Inflammatory macrophage (primary cell): Measurements from ENCODE around the gene RELL2.
"Not testable (repeated sequence)": the region's sequence is repeated elsewhere in the genome, so short reads cannot be mapped to it uniquely, and the experiment has no call there.

ENCODE experiments used
- DNase-seq, 2 donors: peaks; one replicate each; pipeline ENCODE4 v3.0.0-alpha.2; 2020 to 2022
- total RNA-seq, 18 experiments: gene quantifications; one replicate each; lab custom pipeline; 2026; ENCODE audit warnings: mixed read lengths in 6 of 18, inconsistent platforms in 2 of 18; lab: John Stamatoyannopoulos, UW

Gene RELL2, protein sequence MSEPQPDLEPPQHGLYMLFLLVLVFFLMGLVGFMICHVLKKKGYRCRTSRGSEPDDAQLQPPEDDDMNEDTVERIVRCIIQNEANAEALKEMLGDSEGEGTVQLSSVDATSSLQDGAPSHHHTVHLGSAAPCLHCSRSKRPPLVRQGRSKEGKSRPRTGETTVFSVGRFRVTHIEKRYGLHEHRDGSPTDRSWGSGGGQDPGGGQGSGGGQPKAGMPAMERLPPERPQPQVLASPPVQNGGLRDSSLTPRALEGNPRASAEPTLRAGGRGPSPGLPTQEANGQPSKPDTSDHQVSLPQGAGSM
- total RNA-seq: 2.1 to 25.1 (median 8.4) reads per million in 18 experiments

GRCh38 chr5:141636413-141637122, at the start of gene RELL2, which contains the start of gene HDAC3:
RELL2 (plus strand) TSS chr5:141636997; CDS start chr5:141638226, 1,229 bp downstream.
HDAC3 (minus strand) TSS chr5:141636849; CDS start chr5:141636790, 59 bp downstream.
- DNase-seq: peak; percentile 91 to 94

DNA sequence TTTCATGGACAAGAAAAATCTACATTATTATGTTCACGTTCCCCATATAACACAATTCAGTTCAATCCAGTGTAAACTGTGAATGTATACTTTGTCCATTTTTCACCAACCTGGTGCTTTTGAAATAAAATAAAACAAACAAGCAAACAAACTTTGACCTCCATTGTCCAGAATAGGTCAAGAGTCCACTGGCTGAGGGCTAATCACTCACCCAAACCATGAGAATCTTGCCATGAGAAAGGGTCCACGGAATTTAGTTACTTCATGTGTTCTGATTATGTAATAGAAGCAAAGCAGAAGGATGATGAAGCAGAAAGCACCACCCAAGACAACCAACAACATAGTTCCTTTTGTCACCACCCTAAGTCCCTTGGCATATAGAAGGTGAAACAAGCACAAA, 46.7 kb upstream of the RELL2 start:
- peak; percentile 73 to 74 for DNase-seq

DNA sequence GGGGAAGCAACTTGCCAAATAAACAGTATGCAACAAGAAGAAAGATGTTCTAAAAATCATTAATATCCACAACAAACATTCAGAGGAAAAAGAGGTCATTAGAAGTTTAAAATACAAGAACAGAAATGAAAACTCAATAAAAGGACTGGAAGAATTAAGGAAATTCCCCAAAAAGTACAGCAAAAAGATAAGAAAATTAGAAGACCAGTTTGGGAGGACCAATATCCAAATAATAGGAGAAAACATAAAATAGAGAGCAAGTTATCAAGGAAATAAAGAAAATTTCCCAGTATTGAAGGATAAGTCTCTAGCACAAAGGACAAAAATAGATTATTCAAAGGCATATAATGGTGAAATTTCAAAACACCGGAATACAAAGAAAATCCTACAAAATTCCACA, 39.9 kb upstream of the RELL2 start:
- DNase-seq: no peak

- peak; percentile 55 to 74 for DNase-seq
Measured at GRCh38 chr5:141597394-141597793, 39.4 kb upstream of the RELL2 start.

DNA sequence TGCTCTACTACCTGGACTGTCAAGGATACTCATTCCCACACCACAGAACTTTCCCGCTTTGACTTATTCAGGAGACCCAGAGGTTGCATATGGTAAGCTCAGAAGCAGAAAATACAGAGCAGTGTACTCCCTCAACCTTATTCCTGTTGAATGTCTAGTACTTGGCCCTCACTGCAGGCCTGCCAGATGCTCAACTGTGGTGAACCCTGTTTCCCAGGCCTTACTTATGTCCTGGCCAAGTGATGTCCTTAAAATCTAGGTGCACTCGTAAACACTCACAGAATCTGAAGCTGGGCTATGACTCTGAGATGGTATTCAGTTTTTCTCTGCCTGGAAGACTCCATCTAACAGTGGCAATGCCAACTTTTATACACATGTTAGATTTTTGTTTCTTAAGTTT, 39.0 kb upstream of the RELL2 start:
- no peak for DNase-seq

- peak; percentile 14 to 15 for DNase-seq
Measured at GRCh38 chr5:141598391-141599345, 38.1 kb upstream of the RELL2 start.

DNA sequence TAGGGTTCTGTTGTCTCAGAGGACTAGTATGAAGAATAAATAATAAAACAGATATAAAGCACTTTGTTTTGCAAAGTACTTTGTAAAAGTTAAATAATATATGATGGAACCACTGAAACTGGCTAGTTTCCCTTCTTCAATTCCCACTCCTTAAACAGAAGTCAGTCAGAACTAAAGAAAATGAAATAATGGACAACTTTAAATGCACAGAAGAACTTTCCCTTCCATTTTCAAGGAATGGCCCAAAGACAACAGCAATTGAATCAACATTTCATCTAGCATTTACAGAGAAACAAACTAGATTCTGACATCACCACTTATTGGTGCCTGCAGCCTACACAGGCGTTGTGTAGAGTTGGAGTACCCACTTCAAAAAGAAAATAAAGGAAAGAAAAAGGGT, 34.2 kb upstream of the RELL2 start:
- DNase-seq: no peak

GRCh38 chr5:141603923-141604717, 32.7 kb upstream of the RELL2 start:
- peak; percentile 96 to 99 for DNase-seq

- DNase-seq: peak; percentile 88 to 89
Measured at GRCh38 chr5:141605523-141606277, 31.1 kb upstream of the RELL2 start.

- DNase-seq: no peak
Measured at GRCh38 chr5:141608046-141608445, 28.8 kb upstream of the RELL2 start.

- DNase-seq: no peak
Measured at GRCh38 chr5:141608557-141608956, 28.2 kb upstream of the RELL2 start.

GRCh38 chr5:141609044-141609443, 27.8 kb upstream of the RELL2 start:
- no peak for DNase-seq

DNA sequence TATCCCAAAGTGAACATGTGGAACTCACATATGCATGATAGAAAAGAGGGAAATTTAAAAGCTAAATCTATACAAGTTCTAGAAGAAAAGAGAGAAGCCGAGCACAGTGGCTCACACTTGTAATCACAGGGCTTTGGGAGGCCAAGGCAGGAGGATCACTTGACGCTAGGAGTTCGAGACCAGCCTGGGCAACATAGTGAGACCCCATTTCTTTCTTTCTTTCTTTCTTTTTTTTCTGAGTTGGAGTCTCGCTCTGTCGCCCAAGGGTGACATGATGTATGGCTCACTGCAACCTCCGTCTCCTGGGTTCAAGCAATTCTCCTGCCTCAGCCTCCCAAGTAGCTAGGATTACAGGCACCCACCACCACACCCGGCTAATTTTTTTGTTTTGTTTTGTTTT, 26.9 kb upstream of the RELL2 start:
- DNase-seq: not testable (repeated sequence)

- DNase-seq: no peak
Measured at GRCh38 chr5:141611289-141611688, 25.5 kb upstream of the RELL2 start.

- peak in 1 of 2 donors; percentile 20 for DNase-seq
Measured at GRCh38 chr5:141613344-141613743, 23.5 kb upstream of the RELL2 start.

- DNase-seq: peak; percentile 64 to 88
Measured at GRCh38 chr5:141615991-141616720, 20.6 kb upstream of the RELL2 start.

DNA sequence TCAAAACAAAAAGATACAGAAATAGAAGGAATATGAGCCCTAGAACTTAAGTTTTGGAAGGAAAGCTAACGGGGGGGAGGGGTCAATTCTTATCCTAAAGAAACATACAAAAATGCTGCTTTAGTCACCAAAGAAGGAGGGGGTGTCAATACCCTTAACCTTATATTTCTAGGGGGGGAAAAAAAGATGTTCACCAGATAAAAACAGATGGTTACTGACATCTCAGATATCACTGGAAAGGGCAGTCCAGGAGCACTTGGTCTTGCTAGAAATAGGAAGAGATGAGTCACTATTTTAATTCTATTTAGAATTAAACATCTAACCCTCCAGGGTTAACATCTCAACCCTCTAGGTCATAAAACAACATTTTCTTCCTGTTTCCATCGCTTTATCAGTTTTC, 19.7 kb upstream of the RELL2 start:
- no peak for DNase-seq

DNA sequence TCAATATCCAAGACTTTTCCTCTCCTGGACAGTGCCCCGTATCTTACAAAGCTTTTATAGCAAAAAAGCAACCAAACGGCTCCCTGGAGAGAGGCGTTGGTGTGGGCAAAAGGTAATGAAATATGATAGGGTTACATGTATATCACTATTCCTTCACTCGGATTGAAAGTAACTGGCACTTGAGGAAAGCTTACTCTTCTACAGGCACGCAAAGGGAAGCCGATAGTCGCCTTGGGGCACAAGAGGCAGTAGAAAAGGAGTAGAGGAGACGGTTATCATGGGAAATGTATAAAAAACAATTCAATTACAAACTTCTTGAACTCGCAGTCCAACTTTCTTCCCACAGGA, 19.1 kb upstream of the RELL2 start:
- peak in 1 of 2 donors; percentile 12 for DNase-seq

DNA sequence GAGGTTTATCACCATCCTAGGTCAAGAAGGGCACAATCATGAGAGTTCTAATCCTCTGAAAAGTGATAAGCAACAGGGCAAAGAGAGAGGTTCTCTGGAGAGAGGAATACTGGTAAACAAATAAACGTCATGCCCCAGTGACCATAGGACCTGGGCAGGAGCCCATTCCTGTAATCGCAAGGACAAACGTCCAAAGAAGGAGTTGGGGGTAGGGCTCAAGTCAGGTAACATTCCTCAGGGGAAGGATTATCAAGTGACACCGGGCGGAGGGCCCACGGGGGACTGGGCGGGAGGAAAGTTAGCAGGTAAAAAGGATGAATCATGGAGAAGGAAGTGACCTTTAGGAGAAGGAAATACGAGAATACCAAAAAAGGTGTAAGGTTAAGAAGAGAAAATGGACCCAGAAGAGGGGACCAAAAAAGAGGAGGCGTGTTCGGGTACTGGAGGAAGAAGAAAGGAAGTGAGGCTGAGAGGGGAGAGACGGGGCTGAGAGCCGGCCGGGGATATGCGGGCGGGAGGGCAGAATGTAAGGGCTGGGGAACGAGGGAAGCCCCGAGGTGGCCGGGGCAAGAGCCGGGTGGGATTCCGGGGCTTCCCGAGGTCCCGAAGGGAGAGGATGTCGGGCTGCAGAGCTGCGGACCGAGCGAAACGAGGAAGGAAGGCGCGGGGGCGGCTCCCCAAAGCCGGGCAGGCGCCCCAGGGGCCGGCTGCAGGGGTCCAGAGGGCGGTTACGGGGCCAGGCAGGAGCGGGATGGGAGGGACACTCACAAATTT, 18.6 kb upstream of the RELL2 start:
- DNase-seq: peak in 1 of 2 donors; percentile 48
